DMS 273 treated with DMSO at 0.1 percent for 48 hours (cell line): ENCODE data around the gene CADPS.
A peak's percentile ranks its signal among the peaks of the same experiment; 100 is the strongest.

Source experiments
- DNase-seq: peaks from one replicate; lab custom pipeline; 2025; lab: John Stamatoyannopoulos, UW

CADPS gene

GRCh38 chr3:62873761-62874710, 1.2 kb downstream of the CADPS start:
- DNase-seq, result peak; percentile 22

- no peak for DNase-seq
Measured at GRCh38 chr3:62873451-62873760, 1.8 kb downstream of the CADPS start.

- no peak for DNase-seq
Measured at GRCh38 chr3:62872318-62872717, 2.9 kb downstream of the CADPS start.

GRCh38 chr3:62870321-62870720, 4.9 kb downstream of the CADPS start:
- no peak for DNase-seq

GRCh38 chr3:62863648-62864047, 11.6 kb downstream of the CADPS start:
- DNase-seq, result no peak

- no peak for DNase-seq
Measured at GRCh38 chr3:62859203-62859791, 15.9 kb downstream of the CADPS start.

- DNase-seq, result no peak
Measured at GRCh38 chr3:62845996-62846395, 29.2 kb downstream of the CADPS start.

GRCh38 chr3:62843508-62843907, 31.7 kb downstream of the CADPS start:
- DNase-seq, result no peak

GRCh38 chr3:62839748-62840147, 35.5 kb downstream of the CADPS start:
- no peak for DNase-seq

GRCh38 chr3:62837145-62837787, 38.0 kb downstream of the CADPS start:
- no peak for DNase-seq

GRCh38 chr3:62835554-62836236, 39.5 kb downstream of the CADPS start:
- DNase-seq, result no peak

GRCh38 chr3:62833538-62833937, 41.7 kb downstream of the CADPS start:
- no peak for DNase-seq

GRCh38 chr3:62832553-62832952, 42.7 kb downstream of the CADPS start:
- no peak for DNase-seq

GRCh38 chr3:62830727-62831322, 44.4 kb downstream of the CADPS start:
- no peak for DNase-seq

- no peak for DNase-seq
Measured at GRCh38 chr3:62827550-62827949, 47.7 kb downstream of the CADPS start.

GRCh38 chr3:62824965-62825592, 50.1 kb downstream of the CADPS start:
- no peak for DNase-seq

GRCh38 chr3:62823461-62824050, 51.7 kb downstream of the CADPS start:
- no peak for DNase-seq

GRCh38 chr3:62822905-62823304, 52.3 kb downstream of the CADPS start:
- no peak for DNase-seq

- DNase-seq, result no peak
Measured at GRCh38 chr3:62818347-62818746, 56.9 kb downstream of the CADPS start.

GRCh38 chr3:62817678-62818077, 57.5 kb downstream of the CADPS start:
- DNase-seq, result no peak

GRCh38 chr3:62815981-62816380, 59.2 kb downstream of the CADPS start:
- no peak for DNase-seq
